Motor neuron (in vitro differentiated cells): ENCODE data around the gene CUEDC2. TPM values are rescaled to one million over a fixed set of nuclear protein-coding genes. Genes with fewer than 3 reads are reported as not detected.
"Not testable (repeated sequence)": the region's sequence is repeated elsewhere in the genome, so short reads cannot be mapped to it uniquely, and the experiment has no call there.

Experiments
- ATAC-seq, 8 experiments: fragments of 200-7000 bp; cut with Tn5 transposase; replicated peaks in 6 of 8; 2 replicates each; pipeline ENCODE4 v1.8.0; 2021; ENCODE audit warnings: mild to moderate bottlenecking in 8 of 8, moderate library complexity in 8 of 8
- H3K27ac ChIP-seq, 2 donors: fragments of 250-450 bp; sonication (Bioruptor Pico); 2 replicates each; pipeline ENCODE4 v1.9.0; 2021; ENCODE audit warnings: antibody characterized with exemption in 2 of 2, mild to moderate bottlenecking in 2 of 2, moderate library complexity in 1 of 2
- H3K4me1 ChIP-seq, 2 donors: fragments of 250-450 bp; sonication (Bioruptor Pico); replicated peaks in 1 of 2; 2 replicates each; pipeline ENCODE4 v1.6.1; 2021; ENCODE audit warnings: antibody characterized with exemption in 2 of 2, mild to moderate bottlenecking in 2 of 2, moderate library complexity in 1 of 2
- H3K4me3 ChIP-seq, 5 donors: fragments of 250-450 bp; sonication (Bioruptor Pico); 2 replicates each; pipeline ENCODE4 v1.9.0; 2021; ENCODE audit warnings: antibody characterized with exemption in 5 of 5, mild to moderate bottlenecking in 5 of 5, moderate library complexity in 4 of 5
- WGBS, 10 experiments: fragments of 450-650 bp; shearing (Covaris generic); methylation state at CpG; one replicate each; pipeline ENCODE4 v1.0.0; 2022; 5-methylcytosine and 5-hydroxymethylcytosine counted together
- in situ Hi-C, 9 experiments: fragments of 400-800 bp; cut with MboI; loops; one replicate each; pipeline ENCODE4 v1.15.0; 2021; ENCODE audit warnings: low sequenced_read_pairs in 9 of 9, low pct_unique_long_range_greater_than_20kb in 2 of 9; ENCODE audit not compliant: unreplicated experiment in 9 of 9
- total RNA-seq, 8 experiments: library from RNA; unstranded; fragments of 300-600 nt; gene quantifications; 2 replicates each; pipeline versions ENCODE4 v1.2.3 to v1.2.4, GENCODE V29; 2022

Gene CUEDC2
- total RNA-seq, 8 experiments from 2014 or later: 47.3 to 99.0 (median 71.7) TPM

DNA sequence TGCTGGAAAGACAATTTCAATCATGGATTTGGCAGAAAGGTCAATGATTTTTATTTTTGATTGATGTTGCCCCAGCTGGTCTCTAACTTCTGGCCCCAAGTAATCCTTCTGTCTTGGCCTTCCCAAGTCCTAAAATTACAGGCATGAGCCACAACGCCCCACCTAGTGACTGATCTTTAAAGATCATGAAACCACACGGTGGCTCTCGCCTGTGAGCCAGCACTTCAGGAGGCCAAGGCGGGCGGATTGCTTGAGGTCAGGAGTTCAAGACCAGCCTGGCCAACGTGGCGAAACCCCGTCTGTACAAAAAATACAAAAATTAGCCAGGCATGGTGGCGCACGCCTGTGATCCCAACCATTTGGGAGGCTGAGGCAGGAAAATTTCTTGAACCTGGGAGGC is 31.6 kb upstream of the CUEDC2 start:
- no peak for ATAC-seq
- peaks cover 20 to 22% of the 10 kb centered on the region in 2 donors for H3K4me1 ChIP-seq
- H3K4me3 ChIP-seq: no peak overlapping the region
- 82 to 95% (median 88%) methylated on average over 2 to 10 of the region's 10 CpGs; no CpG with 5 or more reads in 4 of the 10 experiments for WGBS, 10 experiments
- in situ Hi-C loops: no loop called here
- no peak overlapping the region for H3K27ac ChIP-seq

DNA sequence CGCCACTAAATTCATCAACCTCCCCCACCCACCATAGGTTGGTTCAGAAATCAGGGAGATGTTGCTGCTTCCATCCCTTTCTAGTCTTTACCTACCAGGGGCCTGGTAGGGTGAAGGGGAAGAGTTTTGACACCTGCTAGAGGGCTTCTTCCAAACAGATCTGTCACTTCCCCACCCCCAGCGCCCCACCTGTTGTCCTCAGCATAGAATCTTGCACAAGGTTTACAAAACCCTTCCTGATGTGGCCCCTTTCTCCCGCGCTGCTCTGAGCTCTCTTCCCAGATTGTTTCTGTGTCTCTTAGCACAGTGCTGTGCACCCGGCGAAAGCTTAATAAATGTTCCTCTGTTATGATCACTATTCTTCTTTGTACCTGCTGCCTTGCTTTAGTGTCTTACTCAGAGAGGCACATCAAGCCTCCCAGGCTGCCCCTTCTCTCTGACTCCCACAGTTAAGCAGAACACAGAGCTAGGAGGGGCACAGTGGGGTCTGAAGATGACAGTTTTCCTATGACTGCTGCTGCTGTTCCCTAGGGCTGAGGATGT is 30.2 kb upstream of the CUEDC2 start:
- Histone ChIP-seq H3K4me3 (peak overlapping the region in 1 of 5 donors; percentile 13), H3K27ac (peak overlapping the region in 1 of 2 donors; percentile 8), H3K4me1 (peaks cover 20 to 22% of the 10 kb centered on the region in 2 donors)
- ATAC-seq: peak in 1 of 8 experiments; percentile 3
- in situ Hi-C loops: no loop called here
- WGBS, 10 experiments: 40 to 83% (median 64%) methylated on average over 1 to 6 of the region's 6 CpGs; no CpG with 5 or more reads in 2 of the 10 experiments

DNA sequence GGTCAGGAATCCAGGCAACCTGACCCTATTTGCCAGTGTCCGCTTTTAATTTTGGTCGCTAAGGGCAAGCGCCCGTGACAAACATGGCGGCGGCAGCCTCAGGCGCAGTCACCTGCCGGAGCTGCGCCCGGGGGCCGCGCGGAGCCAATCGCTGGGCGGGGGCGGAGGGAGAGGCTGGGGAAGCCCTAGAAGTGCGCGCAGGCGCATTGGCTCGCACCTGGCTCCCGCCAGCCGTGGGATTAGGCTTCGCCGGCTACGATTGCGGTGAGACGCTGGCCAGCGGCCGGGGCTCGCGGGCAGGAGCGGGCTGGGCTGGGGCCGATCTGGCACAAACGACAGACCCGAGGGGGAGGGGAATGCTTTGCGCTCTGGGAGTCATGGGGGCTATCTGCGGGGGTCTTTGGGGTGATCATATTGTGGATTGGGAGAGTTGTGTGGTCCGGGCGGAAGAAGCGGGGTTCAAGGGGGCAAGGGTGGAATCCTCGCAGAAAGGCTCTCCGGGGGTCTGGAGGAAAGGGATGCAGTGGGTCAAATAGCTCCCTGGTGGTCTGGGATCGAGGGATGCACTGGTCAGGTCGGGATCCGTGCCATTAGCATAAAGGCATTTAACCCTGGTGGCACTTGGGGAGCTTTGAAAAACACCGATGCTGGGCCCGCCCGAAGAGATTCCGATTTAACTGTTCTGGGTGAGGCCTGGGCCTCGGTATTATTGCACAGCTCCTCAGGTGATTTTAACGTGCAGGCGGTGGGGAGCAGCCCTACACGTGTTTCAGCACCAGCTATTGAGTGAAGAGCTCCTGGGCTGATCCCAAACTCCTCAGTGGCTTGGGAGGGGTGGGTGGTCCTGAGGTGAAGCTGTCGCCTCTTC is 29.0 kb upstream of the CUEDC2 start:
- peak; percentile 84 to 98 (median 96) for ATAC-seq
- H3K27ac ChIP-seq: peak overlapping the region in 1 of 2 donors; percentile 65

DNA sequence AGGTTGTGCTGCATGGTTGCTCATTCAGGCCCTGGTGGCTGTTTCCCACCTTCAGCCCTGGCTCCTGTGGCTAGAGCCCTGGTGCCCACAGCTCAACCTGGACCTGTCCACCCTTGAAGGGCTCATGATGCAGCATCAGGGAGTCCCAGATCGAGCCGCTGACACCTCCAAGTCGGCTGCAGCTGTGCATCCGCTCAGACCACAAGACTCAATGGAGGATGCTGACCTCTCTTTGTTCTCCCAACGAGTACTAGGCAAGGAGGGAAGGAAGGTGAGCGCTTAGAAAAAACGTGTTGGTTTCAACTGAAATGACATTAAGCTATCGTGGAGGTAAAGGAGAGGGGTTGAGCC is 28.4 kb upstream of the CUEDC2 start:
- peak in 6 of 8 experiments; percentile 29 to 45 (median 39) for ATAC-seq
- Histone ChIP-seq H3K4me3 (peak overlapping the region; percentile 40 to 62 (median 55)), H3K4me1 (peaks cover 27 to 28% of the 10 kb centered on the region in 2 donors), H3K27ac (peak overlapping the region; percentile 19 to 65)
- 25 to 67% (median 35%) methylated on average over 1 to 7 of the region's 8 CpGs; no CpG with 5 or more reads in 4 of the 10 experiments for WGBS, 10 experiments
- in situ Hi-C loops: no loop called here

More for the DNA sequence above, 29.0 kb upstream of the CUEDC2 start:
- in situ Hi-C loops: no loop called here
- H3K4me3 ChIP-seq: peak overlapping the region; percentile 40 to 62 (median 55)
- 0 to 30% (median 0%) methylated on average over 1 to 11 of the region's 54 CpGs; no CpG with 5 or more reads in 2 of the 10 experiments for WGBS, 10 experiments
- H3K4me1 ChIP-seq: peaks cover 21 to 22% of the 10 kb centered on the region in 2 donors

DNA sequence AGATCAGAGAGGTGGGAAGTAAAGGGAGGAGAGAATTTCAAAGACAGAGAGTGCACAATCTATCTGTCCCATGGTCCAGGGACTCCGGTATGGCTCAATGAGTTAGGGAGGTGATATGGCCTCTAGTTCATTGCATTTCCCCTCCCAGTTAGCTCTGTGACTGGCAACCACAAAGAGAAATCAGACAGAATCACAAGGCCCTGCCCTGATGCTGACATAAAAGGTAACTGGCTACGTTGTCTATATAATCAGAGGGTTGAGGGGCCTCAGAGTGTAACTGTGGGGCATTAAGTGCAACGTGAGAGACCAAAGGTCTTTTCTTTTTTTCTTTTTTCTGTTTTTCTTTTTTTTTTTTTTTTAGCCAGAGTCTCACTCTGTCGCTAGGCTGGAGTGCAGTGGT is 26.3 kb upstream of the CUEDC2 start:
- no peak for ATAC-seq
- H3K27ac ChIP-seq: no peak overlapping the region
- 35 to 90% (median 75%) methylated on average over 1 to 4 of the region's 4 CpGs for WGBS, 10 experiments
- H3K4me1 ChIP-seq: peaks cover 30 to 32% of the 10 kb centered on the region in 2 donors
- in situ Hi-C loops: no loop called here
- H3K4me3 ChIP-seq: no peak overlapping the region

DNA sequence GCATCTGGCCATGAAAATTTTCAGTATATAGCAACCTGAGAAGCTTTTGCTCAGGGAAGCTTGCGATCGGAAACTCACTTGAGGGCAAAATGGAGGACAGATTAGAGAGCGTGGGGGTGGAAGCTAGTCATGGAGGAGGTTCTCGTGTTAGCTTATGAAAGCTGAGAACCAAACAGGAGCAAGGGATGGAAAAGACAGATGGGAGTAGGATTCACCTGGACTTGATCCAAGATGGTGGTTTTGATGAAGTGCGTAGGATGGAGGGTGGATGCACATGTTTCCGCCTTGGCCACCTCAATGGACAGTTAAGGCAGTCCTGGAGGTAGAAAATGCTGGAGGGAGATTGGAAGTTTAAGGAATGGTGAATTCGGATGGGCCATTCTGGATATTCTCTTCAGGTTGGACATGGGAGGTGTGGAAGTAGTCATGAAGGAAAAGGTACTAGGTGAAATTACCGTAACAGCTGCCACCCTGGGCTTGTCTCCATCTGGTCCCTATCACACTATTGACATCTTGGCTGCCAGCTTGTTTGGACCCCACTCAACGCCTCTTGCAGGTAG is 25.3 kb upstream of the CUEDC2 start:
- 66 to 100% (median 92%) methylated on average over 1 to 7 of the region's 9 CpGs; no CpG with 5 or more reads in 2 of the 10 experiments for WGBS, 10 experiments
- Histone ChIP-seq H3K4me3 (no peak overlapping the region), H3K4me1 (peaks cover 25 to 26% of the 10 kb centered on the region in 2 donors), H3K27ac (no peak overlapping the region)
- in situ Hi-C loops: no loop called here
- no peak for ATAC-seq

DNA sequence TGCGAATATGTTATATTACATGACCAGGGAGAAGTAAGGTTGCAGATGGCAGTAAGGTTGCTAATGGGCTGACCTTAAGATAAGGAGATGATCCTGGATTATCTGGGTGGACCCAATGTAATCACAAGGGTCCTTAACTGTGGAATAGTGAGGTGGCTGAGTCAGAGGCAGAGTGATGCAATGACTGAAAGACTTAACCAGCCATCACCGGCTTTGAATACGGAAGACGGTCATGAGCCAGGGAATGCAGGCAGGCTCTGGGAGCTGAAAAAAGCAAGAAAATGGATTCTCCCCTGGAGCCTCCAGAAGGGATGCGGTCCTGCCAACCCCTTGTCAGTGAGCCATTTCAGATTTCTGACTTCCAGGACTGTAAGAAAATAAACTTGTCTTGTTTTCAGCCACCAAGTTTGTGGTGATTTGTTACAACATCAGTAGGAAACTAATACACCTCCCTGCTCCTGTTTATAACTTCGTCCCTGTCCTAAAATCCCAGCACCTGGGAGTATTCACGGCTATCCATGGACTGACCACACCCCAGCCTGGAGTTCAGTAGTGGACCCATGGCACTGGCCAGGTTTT is 23.6 kb upstream of the CUEDC2 start:
- no peak overlapping the region for H3K4me3 ChIP-seq
- H3K27ac ChIP-seq: peak overlapping the region; percentile 76 to 77
- in situ Hi-C loops: no loop called here
- WGBS, 10 experiments: 8 to 94% (median 60%) methylated on average over 1 to 7 of the region's 7 CpGs; no CpG with 5 or more reads in 3 of the 10 experiments
- peak in 7 of 8 experiments; percentile 62 to 90 (median 81) for ATAC-seq
- H3K4me1 ChIP-seq: peaks cover 22 to 25% of the 10 kb centered on the region in 2 donors

DNA sequence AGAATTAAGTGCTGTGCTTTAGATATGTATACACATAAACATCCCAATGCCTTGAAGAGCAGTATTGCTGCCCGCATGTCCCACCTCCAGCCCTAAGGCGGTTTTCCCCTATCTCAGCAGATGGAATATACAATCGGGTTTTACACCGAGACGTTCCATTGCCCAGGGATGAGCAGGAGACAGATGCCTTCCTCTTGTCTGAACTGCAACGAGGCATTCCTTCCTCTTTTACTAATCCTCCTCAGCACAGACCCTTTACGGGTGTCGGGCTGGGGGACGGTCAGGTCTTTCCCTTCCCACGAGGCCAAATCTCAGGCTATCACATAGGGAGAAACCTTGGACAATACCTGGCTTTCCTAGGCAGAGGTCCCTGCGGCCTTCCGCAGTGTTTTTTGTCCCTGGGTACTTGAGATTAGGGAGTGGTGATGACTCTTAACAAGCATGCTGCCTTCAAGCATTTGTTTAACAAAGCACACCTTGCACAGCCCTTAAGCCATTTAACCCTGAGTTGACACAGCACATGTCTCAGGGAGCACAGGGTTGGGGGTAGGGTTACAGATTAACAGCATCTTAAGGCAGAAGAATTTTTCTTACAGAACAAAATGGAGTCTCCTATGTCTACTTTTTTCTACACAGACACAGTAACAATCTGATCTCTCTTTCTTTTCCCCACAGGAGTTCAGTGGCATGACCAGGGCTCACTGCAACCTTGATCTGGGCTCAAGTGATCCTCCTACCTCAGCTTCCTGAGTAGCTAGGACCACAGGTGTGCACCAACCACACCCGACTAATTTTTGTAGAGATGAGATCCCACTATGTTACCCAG is 22.5 kb upstream of the CUEDC2 start:
- in situ Hi-C loops, H3K4me3 ChIP-seq, ATAC-seq, H3K27ac ChIP-seq: not testable (repeated sequence)
- 27 to 90% (median 56%) methylated on average over 2 to 5 of the region's 13 CpGs; no CpG with 5 or more reads in 5 of the 10 experiments for WGBS, 10 experiments
- peaks cover 17 to 22% of the 10 kb centered on the region in 2 donors for H3K4me1 ChIP-seq

DNA sequence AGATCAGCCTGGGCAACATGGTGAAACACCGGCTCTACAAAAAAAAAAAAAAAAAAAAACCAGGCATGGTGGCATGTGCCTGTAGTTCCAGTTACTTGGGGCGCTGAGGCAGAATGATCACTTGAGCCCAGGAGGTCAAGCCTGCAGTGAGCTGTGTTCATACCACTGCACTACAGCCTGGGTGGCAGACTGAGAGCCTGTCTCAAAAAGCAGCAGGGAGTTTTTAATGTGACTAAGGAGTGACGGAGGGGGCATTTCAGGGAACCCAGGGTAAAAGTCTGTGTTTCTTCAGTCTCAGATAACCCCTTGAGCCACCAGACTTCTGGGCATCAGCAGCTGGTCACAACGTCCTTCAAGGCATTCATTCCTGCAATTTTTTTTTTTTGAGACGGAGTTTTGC is 21.1 kb upstream of the CUEDC2 start:
- no peak overlapping the region for H3K4me3 ChIP-seq
- no peak overlapping the region for H3K27ac ChIP-seq
- ATAC-seq: no peak
- in situ Hi-C loops: no loop called here
- peaks cover 22 to 27% of the 10 kb centered on the region in 2 donors for H3K4me1 ChIP-seq
- 53 to 80% (median 75%) methylated on average over 1 to 5 of the region's 5 CpGs; no CpG with 5 or more reads in 3 of the 10 experiments for WGBS, 10 experiments

DNA sequence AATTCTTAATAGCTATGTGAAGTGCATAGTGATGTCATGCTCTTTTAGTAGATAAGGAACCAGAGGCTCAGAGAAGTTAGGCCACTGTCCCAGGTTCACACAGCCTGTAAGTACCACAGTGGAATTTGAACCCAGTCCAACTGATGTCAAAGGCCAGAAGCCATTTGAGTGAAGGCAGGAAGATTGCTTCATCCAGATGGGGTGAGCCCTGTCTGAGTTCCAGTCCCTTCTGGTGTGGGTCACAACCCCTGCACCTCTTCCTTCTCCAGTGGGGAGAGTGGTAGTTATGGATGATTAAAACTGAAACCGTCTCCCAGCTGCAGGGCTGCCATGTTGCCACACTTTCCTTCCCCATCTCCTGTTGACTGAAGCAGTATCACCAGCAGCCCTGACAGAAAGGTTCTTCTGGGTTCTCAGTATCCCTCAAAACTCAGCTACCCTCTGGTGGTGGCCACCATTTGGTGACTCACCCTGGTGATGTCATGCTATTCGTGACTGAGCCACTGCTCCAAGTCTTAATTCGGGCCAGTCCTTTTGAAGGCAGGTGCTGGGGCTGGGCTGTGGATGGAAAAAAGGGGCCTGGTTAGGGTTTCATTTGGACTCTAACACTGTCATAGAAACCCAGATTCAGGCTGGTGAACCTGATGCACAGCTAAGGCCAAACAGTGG is 20.4 kb upstream of the CUEDC2 start:
- in situ Hi-C loops: no loop called here
- WGBS, 10 experiments: 40 to 100% (median 71%) methylated on average over 1 to 2 of the region's 3 CpGs; no CpG with 5 or more reads in 6 of the 10 experiments
- no peak overlapping the region for H3K4me3 ChIP-seq
- H3K4me1 ChIP-seq: peaks cover 22 to 27% of the 10 kb centered on the region in 2 donors
- no peak overlapping the region for H3K27ac ChIP-seq
- peak in 5 of 8 experiments; percentile 2 to 26 (median 15) for ATAC-seq

DNA sequence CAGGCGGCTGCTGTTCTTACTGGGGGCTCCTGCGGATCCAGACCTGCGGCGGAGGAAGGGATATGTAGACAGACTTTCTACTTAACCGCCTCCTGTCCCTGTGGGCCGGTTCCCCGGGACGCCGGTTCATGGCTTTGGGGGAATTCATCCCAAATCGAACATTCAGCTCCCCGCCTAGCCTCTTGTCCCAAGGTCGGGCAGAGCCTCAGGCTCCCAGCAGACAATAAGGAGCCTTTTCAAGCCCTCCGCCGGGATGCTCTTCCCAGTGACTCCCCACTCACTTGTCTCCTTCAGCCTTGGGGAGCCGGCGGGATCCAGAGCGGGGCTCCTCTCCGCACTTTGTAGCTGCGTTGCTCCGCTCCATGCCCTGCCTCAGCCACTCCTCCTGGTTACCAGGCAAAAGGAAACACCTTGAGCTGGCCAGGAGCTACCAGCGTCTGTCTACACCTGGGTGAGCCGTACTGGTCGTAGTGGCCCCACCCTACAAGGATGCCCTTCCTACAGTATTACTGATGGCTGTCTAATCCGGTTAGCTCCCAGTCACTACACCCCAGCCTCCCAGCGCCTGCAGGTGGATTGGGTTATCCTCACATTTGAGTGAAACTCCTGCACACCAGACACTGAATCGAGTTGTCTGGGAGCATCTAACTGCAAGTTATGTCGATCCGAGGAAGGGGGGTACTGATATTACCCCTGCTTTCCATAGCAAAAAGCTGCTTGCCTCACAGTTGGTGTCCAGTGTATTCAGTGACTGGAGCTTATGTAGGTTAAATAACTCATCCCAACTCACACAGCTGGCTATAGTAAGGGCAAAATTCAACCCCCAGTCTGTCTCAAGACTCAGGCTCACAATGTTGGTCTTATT is 19.0 kb upstream of the CUEDC2 start, which contains the start of gene C10orf95:
Gene C10orf95 (minus strand): TSS at position 439 of the 865 bp plus-strand sequence. CDS start 450 bp downstream, outside the sequence.
- 0 to 100% (median 35%) methylated on average over 1 to 8 of the region's 28 CpGs; no CpG with 5 or more reads in 1 of the 10 experiments for WGBS, 10 experiments
- Histone ChIP-seq H3K4me1 (peaks cover 21 to 25% of the 10 kb centered on the region in 2 donors), H3K4me3 (peak within 1 kb of the TSS; percentile 50 to 70 (median 58)), H3K27ac (peak within 1 kb of the TSS; percentile 62 to 84)
- in situ Hi-C loops: no loop called here
- ATAC-seq: peak in 1 of 8 experiments; percentile 2
